HL-60 (cell line): Measurements from ENCODE around the gene ATP1A4.

Experiments
- DNase-seq, 2 experiments: peaks; one replicate each; pipeline ENCODE4 v3.0.0-alpha.2; 2010 to 2020; ENCODE audit warnings: low read depth in 1 of 2, low spot score in 1 of 2
- H3K27ac ChIP-seq: fragments of 250-450 bp; sonication (Bioruptor Pico); replicated peaks from 2 replicates; pipeline ENCODE4 v1.5.1; 2020; ENCODE audit warnings: mild to moderate bottlenecking, moderate library complexity
- H3K27me3 ChIP-seq: fragments of 250-450 bp; sonication (Bioruptor Pico); 2 replicates; pipeline ENCODE4 v1.5.1; 2021; ENCODE audit warnings: mild to moderate bottlenecking, moderate library complexity; ENCODE audit not compliant: insufficient read depth, poor library complexity, severe bottlenecking
- H3K4me3 ChIP-seq: replicated peaks from 2 replicates; pipeline ENCODE4 v1.5.1; 2011; ENCODE audit warnings: mild to moderate bottlenecking, control low read depth, low read length; ENCODE audit not compliant: insufficient read depth
- GABPA ChIP-seq: IDR thresholded peaks from 2 replicates; pipeline ENCODE4 v1.6.1; 2012; ENCODE audit warnings: low read depth
- POLR2AphosphoS5 ChIP-seq: IDR thresholded peaks from 2 replicates; pipeline ENCODE4 v1.6.1; 2012; ENCODE audit warnings: low read depth
- SPI1 ChIP-seq: IDR thresholded peaks from 2 replicates; pipeline ENCODE4 v1.6.1; 2012; ENCODE audit warnings: low read depth, mild to moderate bottlenecking, borderline replicate concordance
- TF ChIP-seq, protein P1 (sequence below): IDR thresholded peaks from 2 replicates; pipeline ENCODE4 v1.6.1; 2012; ENCODE audit warnings: low read depth; ENCODE audit not compliant: insufficient replicate concordance
- TF ChIP-seq, protein P2 (sequence below): IDR thresholded peaks from one replicate; pipeline ENCODE4 v1.5.1; 2011; ENCODE audit warnings: low read length, control low read depth, inconsistent platforms; ENCODE audit not compliant: insufficient read depth

ATP1A4 gene

DNA sequence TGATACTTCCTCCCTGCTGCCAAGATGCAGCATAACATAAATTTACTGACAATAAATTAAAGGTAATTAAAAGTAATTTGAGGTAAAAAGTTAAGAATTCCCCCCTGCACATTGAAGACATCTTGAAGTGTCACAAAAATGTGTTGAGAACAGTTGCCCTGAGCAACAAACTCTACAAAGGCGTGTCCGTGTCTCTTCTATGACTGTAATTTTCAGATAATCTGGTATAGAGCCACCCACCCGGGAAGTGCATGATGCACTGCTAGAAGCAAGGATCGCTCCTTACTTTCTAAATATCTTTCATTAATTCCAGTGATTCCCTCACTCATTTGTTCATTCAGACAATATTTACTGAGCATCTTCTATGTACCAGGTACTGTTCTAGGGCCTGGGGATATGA lies 27.9 kb downstream of the ATP1A4 start:
- TF ChIP-seq GABPA (no peak), POLR2AphosphoS5 (no peak), SPI1 (no peak)
- TF ChIP-seq, protein P1, sequence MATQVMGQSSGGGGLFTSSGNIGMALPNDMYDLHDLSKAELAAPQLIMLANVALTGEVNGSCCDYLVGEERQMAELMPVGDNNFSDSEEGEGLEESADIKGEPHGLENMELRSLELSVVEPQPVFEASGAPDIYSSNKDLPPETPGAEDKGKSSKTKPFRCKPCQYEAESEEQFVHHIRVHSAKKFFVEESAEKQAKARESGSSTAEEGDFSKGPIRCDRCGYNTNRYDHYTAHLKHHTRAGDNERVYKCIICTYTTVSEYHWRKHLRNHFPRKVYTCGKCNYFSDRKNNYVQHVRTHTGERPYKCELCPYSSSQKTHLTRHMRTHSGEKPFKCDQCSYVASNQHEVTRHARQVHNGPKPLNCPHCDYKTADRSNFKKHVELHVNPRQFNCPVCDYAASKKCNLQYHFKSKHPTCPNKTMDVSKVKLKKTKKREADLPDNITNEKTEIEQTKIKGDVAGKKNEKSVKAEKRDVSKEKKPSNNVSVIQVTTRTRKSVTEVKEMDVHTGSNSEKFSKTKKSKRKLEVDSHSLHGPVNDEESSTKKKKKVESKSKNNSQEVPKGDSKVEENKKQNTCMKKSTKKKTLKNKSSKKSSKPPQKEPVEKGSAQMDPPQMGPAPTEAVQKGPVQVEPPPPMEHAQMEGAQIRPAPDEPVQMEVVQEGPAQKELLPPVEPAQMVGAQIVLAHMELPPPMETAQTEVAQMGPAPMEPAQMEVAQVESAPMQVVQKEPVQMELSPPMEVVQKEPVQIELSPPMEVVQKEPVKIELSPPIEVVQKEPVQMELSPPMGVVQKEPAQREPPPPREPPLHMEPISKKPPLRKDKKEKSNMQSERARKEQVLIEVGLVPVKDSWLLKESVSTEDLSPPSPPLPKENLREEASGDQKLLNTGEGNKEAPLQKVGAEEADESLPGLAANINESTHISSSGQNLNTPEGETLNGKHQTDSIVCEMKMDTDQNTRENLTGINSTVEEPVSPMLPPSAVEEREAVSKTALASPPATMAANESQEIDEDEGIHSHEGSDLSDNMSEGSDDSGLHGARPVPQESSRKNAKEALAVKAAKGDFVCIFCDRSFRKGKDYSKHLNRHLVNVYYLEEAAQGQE: no peak
- TF ChIP-seq, protein P2, sequence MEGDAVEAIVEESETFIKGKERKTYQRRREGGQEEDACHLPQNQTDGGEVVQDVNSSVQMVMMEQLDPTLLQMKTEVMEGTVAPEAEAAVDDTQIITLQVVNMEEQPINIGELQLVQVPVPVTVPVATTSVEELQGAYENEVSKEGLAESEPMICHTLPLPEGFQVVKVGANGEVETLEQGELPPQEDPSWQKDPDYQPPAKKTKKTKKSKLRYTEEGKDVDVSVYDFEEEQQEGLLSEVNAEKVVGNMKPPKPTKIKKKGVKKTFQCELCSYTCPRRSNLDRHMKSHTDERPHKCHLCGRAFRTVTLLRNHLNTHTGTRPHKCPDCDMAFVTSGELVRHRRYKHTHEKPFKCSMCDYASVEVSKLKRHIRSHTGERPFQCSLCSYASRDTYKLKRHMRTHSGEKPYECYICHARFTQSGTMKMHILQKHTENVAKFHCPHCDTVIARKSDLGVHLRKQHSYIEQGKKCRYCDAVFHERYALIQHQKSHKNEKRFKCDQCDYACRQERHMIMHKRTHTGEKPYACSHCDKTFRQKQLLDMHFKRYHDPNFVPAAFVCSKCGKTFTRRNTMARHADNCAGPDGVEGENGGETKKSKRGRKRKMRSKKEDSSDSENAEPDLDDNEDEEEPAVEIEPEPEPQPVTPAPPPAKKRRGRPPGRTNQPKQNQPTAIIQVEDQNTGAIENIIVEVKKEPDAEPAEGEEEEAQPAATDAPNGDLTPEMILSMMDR: no peak
- Histone ChIP-seq H3K27ac (no peak overlapping the region), H3K4me3 (no peak overlapping the region), H3K27me3 (no peaks in the 10 kb centered on the region)
- no peak for DNase-seq

DNA sequence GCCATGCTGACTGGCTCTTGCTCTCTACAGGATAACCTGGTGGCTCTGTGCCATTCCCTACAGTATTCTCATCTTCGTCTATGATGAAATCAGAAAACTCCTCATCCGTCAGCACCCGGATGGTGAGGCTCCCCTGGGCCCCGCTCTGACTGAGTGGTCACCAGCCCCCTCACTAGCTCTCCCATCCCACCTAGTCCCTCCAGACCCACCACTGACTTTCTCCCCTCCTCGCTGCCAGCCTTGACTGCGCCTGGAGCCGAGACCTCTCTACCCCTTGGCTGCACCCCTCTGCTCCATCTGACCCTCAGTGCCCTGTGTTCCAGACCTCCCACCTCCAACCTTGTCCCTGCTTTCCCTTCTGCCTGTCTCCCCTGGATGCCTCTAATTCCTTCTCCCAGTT lies 34.8 kb downstream of the ATP1A4 start:
- H3K27me3 ChIP-seq: no peaks in the 10 kb centered on the region
- no peak overlapping the region for H3K4me3 ChIP-seq
- TF ChIP-seq, protein P1: no peak
- no peak for TF ChIP-seq SPI1
- no peak for TF ChIP-seq GABPA
- TF ChIP-seq POLR2AphosphoS5: no peak
- TF ChIP-seq, protein P2: no peak
- no peak for DNase-seq
- H3K27ac ChIP-seq: no peak overlapping the region

GRCh38 chr1:160186729-160187128 lies 35.3 kb downstream of the ATP1A4 start:
- Histone ChIP-seq H3K27ac (no peak overlapping the region), H3K4me3 (no peak overlapping the region), H3K27me3 (no peaks in the 10 kb centered on the region)
- TF ChIP-seq SPI1: no peak
- TF ChIP-seq, protein P2: no peak
- TF ChIP-seq GABPA: no peak
- TF ChIP-seq, protein P1: no peak
- TF ChIP-seq POLR2AphosphoS5: no peak
- no peak for DNase-seq
